Endodermal cell (in vitro differentiated cells): ENCODE measurements around the gene OR7G1. TPM values are rescaled to one million over a fixed set of nuclear protein-coding genes. Genes with fewer than 3 reads are reported as not detected.

Experiments
- DNase-seq: peaks from one replicate; pipeline ENCODE4 v3.0.0-alpha.2; 2017
- H3K27ac ChIP-seq: 2 replicates; pipeline ENCODE4 v1.5.1; 2013; ENCODE audit warnings: mild to moderate bottlenecking, low read depth, low read length, moderate library complexity
- H3K27me3 ChIP-seq: 2 replicates; pipeline ENCODE4 v1.6.1; 2013; ENCODE audit warnings: mild to moderate bottlenecking, low read length, moderate library complexity; ENCODE audit not compliant: insufficient read depth, control insufficient read depth, poor library complexity, severe bottlenecking
- H3K36me3 ChIP-seq: 2 replicates; pipeline ENCODE4 v1.7.0; 2013; ENCODE audit warnings: mild to moderate bottlenecking, low read length, moderate library complexity; ENCODE audit not compliant: control insufficient read depth, insufficient read depth
- H3K4me1 ChIP-seq: one replicate; pipeline ENCODE4 v1.7.0; 2013; ENCODE audit warnings: low read length; ENCODE audit not compliant: control insufficient read depth, insufficient read depth
- H3K4me3 ChIP-seq: 2 replicates; pipeline ENCODE4 v1.5.1; 2013; ENCODE audit warnings: mild to moderate bottlenecking, low read length, moderate library complexity
- H3K9ac ChIP-seq: 2 replicates; pipeline ENCODE4 v1.6.1; 2013; ENCODE audit warnings: mild to moderate bottlenecking, low read length, moderate library complexity; ENCODE audit not compliant: poor library complexity, severe bottlenecking; ENCODE audit errors: extremely low read depth
- H3K9me3 ChIP-seq: 2 replicates; pipeline ENCODE4 v1.6.1; 2013; ENCODE audit warnings: mild to moderate bottlenecking, low read length, moderate library complexity; ENCODE audit not compliant: control insufficient read depth
- H3K27ac Mint-ChIP-seq: 2 replicates; pipeline ENCODE4 v1.8.0; 2020; ENCODE audit warnings: mixed read lengths
- H3K27me3 Mint-ChIP-seq: 2 replicates; pipeline ENCODE4 v1.8.0; 2021; ENCODE audit warnings: mild to moderate bottlenecking, mixed read lengths; ENCODE audit not compliant: insufficient read depth
- H3K36me3 Mint-ChIP-seq: 2 replicates; pipeline ENCODE4 v1.8.0; 2020; ENCODE audit warnings: low read depth, mixed read lengths
- H3K4me1 Mint-ChIP-seq: 2 replicates; pipeline ENCODE4 v1.8.0; 2020; ENCODE audit warnings: mixed read lengths
- H3K4me3 Mint-ChIP-seq: 2 replicates; pipeline ENCODE4 v1.8.0; 2020; ENCODE audit warnings: mild to moderate bottlenecking, moderate library complexity, mixed read lengths
- H3K9me3 Mint-ChIP-seq: 2 replicates; pipeline ENCODE4 v1.8.0; 2020; ENCODE audit warnings: mild to moderate bottlenecking, mixed read lengths
- CTCF ChIP-seq: fragments of 200-600 bp; sonication (generic); conservative IDR thresholded peaks from 2 replicates; pipeline ENCODE4 v1.5.0; 2021; ENCODE audit warnings: antibody characterized with exemption, mild to moderate bottlenecking
- WGBS, 2 experiments: methylation state at CpG; one replicate each; pipeline versions ENCODE4 v1.1.5 to v1.1.7; 2013; ENCODE audit warnings: missing lambda C conversion rate in 2 of 2, mixed read lengths in 1 of 2; ENCODE audit not compliant: insufficient coverage in 1 of 2, insufficient read length in 1 of 2; 5-methylcytosine and 5-hydroxymethylcytosine counted together
- total RNA-seq, 2 donors: library from RNA; stranded (reverse); fragmentation: NEBNext Ultra II Directional in 1 of 2; extraction: Animal tissue kit (Norgen Biotek cat#: 25700) in 1 of 2; gene quantifications; 2 replicates in 1 of 2; 3 replicates in 1 of 2; pipeline ENCODE4 v1.2.1, GENCODE V29; 2021

The OR7G1 gene
- total RNA-seq, 2 donors from 2014 or later, result not detected

- H3K27ac Mint-ChIP-seq, result peak within 1 kb of the TSS; percentile 98
- Histone ChIP-seq H3K9me3 (peaks cover 32% of the 10 kb centered on the region), H3K27me3 (no peaks in the 10 kb centered on the region), H3K9ac (peak within 1 kb of the TSS; percentile 96), H3K4me3 (peak within 1 kb of the TSS; percentile 100), H3K36me3 (peaks cover 34% of the 10 kb centered on the region), H3K4me1 (no peaks in the 10 kb centered on the region), H3K27ac (peak within 1 kb of the TSS; percentile 26)
- peaks cover 24% of the 10 kb centered on the region for H3K9me3 Mint-ChIP-seq
- peaks cover 2% of the 10 kb centered on the region for H3K27me3 Mint-ChIP-seq
- H3K4me3 Mint-ChIP-seq, result peak within 1 kb of the TSS; percentile 99
- TF ChIP-seq CTCF, result no peak
- 0% methylated on average over 23 to 43 of the region's 43 CpGs for WGBS, 2 experiments
- peaks cover 35% of the 10 kb centered on the region for H3K36me3 Mint-ChIP-seq
- H3K4me1 Mint-ChIP-seq, result peaks cover 3% of the 10 kb centered on the region
- DNase-seq, result peak; percentile 95
Observed at GRCh38 chr19:9140159-9140874, 24.8 kb upstream of the OR7G1 start, which contains the start of gene ZNF317. ZNF317 (plus strand) TSS chr19:9140397; CDS start chr19:9156017, 15,620 bp downstream.

- H3K36me3 ChIP-seq, result peaks cover 28% of the 10 kb centered on the region
- peak overlapping the region; percentile 96 for H3K9ac ChIP-seq
- H3K9me3 ChIP-seq, result peaks cover 26% of the 10 kb centered on the region
- no peak overlapping the region for H3K27ac ChIP-seq
- peaks cover 3% of the 10 kb centered on the region for H3K4me1 Mint-ChIP-seq
- H3K9me3 Mint-ChIP-seq, result peaks cover 18% of the 10 kb centered on the region
- TF ChIP-seq CTCF, result no peak
- peak overlapping the region; percentile 99 for H3K4me3 Mint-ChIP-seq
- H3K4me3 ChIP-seq, result peak overlapping the region; percentile 100
- H3K27ac Mint-ChIP-seq, result peak overlapping the region; percentile 75
- no peaks in the 10 kb centered on the region for H3K4me1 ChIP-seq
- no peaks in the 10 kb centered on the region for H3K27me3 ChIP-seq
- H3K27me3 Mint-ChIP-seq, result peaks cover 2% of the 10 kb centered on the region
- peaks cover 29% of the 10 kb centered on the region for H3K36me3 Mint-ChIP-seq
- no peak for DNase-seq
- WGBS, 2 experiments, result 47 to 61% methylated on average over 5 to 7 of the region's 8 CpGs
Observed at GRCh38 chr19:9139609-9140158, 24.1 kb upstream of the OR7G1 start.

GRCh38 chr19:9132422-9132821, 16.9 kb upstream of the OR7G1 start:
- no peaks in the 10 kb centered on the region for H3K4me1 Mint-ChIP-seq
- Histone ChIP-seq H3K27me3 (no peaks in the 10 kb centered on the region), H3K27ac (no peak overlapping the region), H3K9me3 (peaks cover 10% of the 10 kb centered on the region), H3K36me3 (no peaks in the 10 kb centered on the region), H3K4me3 (no peak overlapping the region), H3K9ac (no peak overlapping the region), H3K4me1 (no peaks in the 10 kb centered on the region)
- H3K9me3 Mint-ChIP-seq, result peaks cover 27% of the 10 kb centered on the region
- TF ChIP-seq CTCF, result no peak
- H3K27ac Mint-ChIP-seq, result no peak overlapping the region
- H3K4me3 Mint-ChIP-seq, result no peak overlapping the region
- no peak for DNase-seq
- 72 to 84% methylated on average over 4 to 5 of the region's 5 CpGs for WGBS, 2 experiments
- H3K27me3 Mint-ChIP-seq, result peaks cover 2% of the 10 kb centered on the region
- no peaks in the 10 kb centered on the region for H3K36me3 Mint-ChIP-seq
